MM.1S (cell line): ENCODE data around the gene TBC1D9B.

Experiments used
- DNase-seq: peaks from one replicate; pipeline ENCODE4 v3.0.0-alpha.2; 2015
- H2AFZ ChIP-seq: fragments of 300-600 bp; sonication (generic); 2 replicates; pipeline ENCODE4 v1.6.0; 2016; ENCODE audit warnings: antibody characterized with exemption, low read length
- H3F3A ChIP-seq: fragments of 300-600 bp; sonication (generic); 2 replicates; pipeline ENCODE4 v1.6.1; 2016; ENCODE audit warnings: mild to moderate bottlenecking, antibody characterized with exemption, low read length, moderate library complexity, mixed read lengths; ENCODE audit not compliant: insufficient read depth
- H3K27ac ChIP-seq: fragments of 300-600 bp; sonication (generic); 2 replicates; pipeline ENCODE4 v1.5.1; 2016; ENCODE audit warnings: mild to moderate bottlenecking, low read length
- H3K27me3 ChIP-seq: fragments of 300-600 bp; sonication (generic); replicated peaks from 2 replicates; pipeline ENCODE4 v1.6.0; 2016; ENCODE audit warnings: low read length; ENCODE audit not compliant: insufficient read depth
- H3K36me3 ChIP-seq: fragments of 300-600 bp; sonication (generic); replicated peaks from 2 replicates; pipeline ENCODE4 v1.6.1; 2016; ENCODE audit warnings: mild to moderate bottlenecking, low read length, mixed read lengths; ENCODE audit not compliant: insufficient read depth
- H3K4me1 ChIP-seq: fragments of 300-600 bp; sonication (generic); 2 replicates; pipeline ENCODE4 v1.6.1; 2016; ENCODE audit warnings: low read length, mixed read lengths
- H3K4me2 ChIP-seq: fragments of 300-600 bp; sonication (generic); 2 replicates; pipeline ENCODE4 v1.6.0; 2016; ENCODE audit warnings: low read depth, low read length
- H3K4me3 ChIP-seq: fragments of 300-600 bp; sonication (generic); 2 replicates; pipeline ENCODE4 v1.5.1; 2016; ENCODE audit warnings: low read length, mixed read lengths
- H3K79me2 ChIP-seq: fragments of 300-600 bp; sonication (generic); 2 replicates; pipeline ENCODE4 v1.6.1; 2016; ENCODE audit warnings: mixed run types, low read length, mixed read lengths
- H3K9ac ChIP-seq: fragments of 300-600 bp; sonication (generic); 2 replicates; pipeline ENCODE4 v1.6.1; 2016; ENCODE audit warnings: low read length, mixed read lengths
- H3K9me2 ChIP-seq: fragments of 300-600 bp; sonication (generic); replicated peaks from 2 replicates; pipeline ENCODE4 v1.6.1; 2016; ENCODE audit warnings: mild to moderate bottlenecking, low read length, mixed read lengths; ENCODE audit not compliant: insufficient read depth
- H3K9me3 ChIP-seq: fragments of 300-600 bp; sonication (generic); replicated peaks from 2 replicates; pipeline ENCODE4 v1.6.1; 2016; ENCODE audit warnings: mild to moderate bottlenecking, low read length, mixed read lengths; ENCODE audit not compliant: insufficient read depth
- H4K20me1 ChIP-seq: fragments of 300-600 bp; sonication (generic); 2 replicates; pipeline ENCODE4 v1.6.1; 2016; ENCODE audit warnings: mild to moderate bottlenecking, low read length, moderate library complexity, mixed read lengths; ENCODE audit not compliant: insufficient read depth
- EZH2 ChIP-seq: fragments of 300-600 bp; sonication (generic); optimal IDR thresholded peaks from 2 replicates; pipeline ENCODE3; 2017; ENCODE audit warnings: low read depth, mild to moderate bottlenecking, antibody characterized with exemption, low read length, mixed read lengths
- EZH2phosphoT487 ChIP-seq: fragments of 300-600 bp; sonication (generic); IDR thresholded peaks from 2 replicates; pipeline ENCODE4 v1.6.1; 2018; ENCODE audit warnings: antibody characterized with exemption, low read length
- TF ChIP-seq, protein P1 (sequence below): fragments of 300-600 bp; sonication (generic); IDR thresholded peaks from 2 replicates; pipeline ENCODE4 v1.5.1; 2016; ENCODE audit warnings: antibody characterized with exemption, low read length, mixed read lengths

Gene TBC1D9B

DNA sequence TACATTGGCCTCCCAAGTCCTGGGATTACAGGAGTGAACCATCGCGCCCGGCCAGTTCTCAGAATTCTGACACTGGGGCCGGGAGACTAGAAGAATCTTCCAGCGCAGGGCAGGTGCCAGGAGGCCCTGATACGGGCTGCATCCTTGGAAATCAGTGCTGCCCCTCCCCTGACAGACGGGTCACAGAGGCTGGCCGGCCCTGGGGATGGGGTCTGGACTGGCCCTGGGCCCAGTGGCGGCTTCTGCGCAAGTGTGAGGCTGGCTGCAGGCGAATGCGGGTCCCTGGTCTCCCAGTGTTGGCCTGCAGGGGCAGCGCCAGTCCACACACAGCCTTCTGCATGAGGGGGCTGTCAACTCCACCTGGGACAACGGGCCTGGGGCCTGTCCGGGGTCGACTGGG is 831 bp upstream of the TBC1D9B start:
- no peaks in the 10 kb centered on the region for H3K27me3 ChIP-seq
- H2AFZ ChIP-seq = no peak overlapping the region
- TF ChIP-seq, protein P1, sequence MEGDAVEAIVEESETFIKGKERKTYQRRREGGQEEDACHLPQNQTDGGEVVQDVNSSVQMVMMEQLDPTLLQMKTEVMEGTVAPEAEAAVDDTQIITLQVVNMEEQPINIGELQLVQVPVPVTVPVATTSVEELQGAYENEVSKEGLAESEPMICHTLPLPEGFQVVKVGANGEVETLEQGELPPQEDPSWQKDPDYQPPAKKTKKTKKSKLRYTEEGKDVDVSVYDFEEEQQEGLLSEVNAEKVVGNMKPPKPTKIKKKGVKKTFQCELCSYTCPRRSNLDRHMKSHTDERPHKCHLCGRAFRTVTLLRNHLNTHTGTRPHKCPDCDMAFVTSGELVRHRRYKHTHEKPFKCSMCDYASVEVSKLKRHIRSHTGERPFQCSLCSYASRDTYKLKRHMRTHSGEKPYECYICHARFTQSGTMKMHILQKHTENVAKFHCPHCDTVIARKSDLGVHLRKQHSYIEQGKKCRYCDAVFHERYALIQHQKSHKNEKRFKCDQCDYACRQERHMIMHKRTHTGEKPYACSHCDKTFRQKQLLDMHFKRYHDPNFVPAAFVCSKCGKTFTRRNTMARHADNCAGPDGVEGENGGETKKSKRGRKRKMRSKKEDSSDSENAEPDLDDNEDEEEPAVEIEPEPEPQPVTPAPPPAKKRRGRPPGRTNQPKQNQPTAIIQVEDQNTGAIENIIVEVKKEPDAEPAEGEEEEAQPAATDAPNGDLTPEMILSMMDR = 0 out of 2 replicates have a peak, but pooled peaks have one; percentile 13
- no peak for TF ChIP-seq EZH2phosphoT487
- H3K9me3 ChIP-seq = no peaks in the 10 kb centered on the region
- no peaks in the 10 kb centered on the region for H3F3A ChIP-seq
- no peak overlapping the region for H3K4me3 ChIP-seq
- no peak overlapping the region for H3K4me2 ChIP-seq
- no peak overlapping the region for H3K27ac ChIP-seq
- no peaks in the 10 kb centered on the region for H3K9me2 ChIP-seq
- no peaks in the 10 kb centered on the region; the same call in 1 of the 2 replicates for H3K36me3 ChIP-seq
- H3K9ac ChIP-seq = no peak overlapping the region
- DNase-seq = no peak
- H4K20me1 ChIP-seq = no peaks in the 10 kb centered on the region
- peaks cover 4% of the 10 kb centered on the region; the same call in 1 of the 2 replicates for H3K4me1 ChIP-seq
- H3K79me2 ChIP-seq = peaks cover 15% of the 10 kb centered on the region

DNA sequence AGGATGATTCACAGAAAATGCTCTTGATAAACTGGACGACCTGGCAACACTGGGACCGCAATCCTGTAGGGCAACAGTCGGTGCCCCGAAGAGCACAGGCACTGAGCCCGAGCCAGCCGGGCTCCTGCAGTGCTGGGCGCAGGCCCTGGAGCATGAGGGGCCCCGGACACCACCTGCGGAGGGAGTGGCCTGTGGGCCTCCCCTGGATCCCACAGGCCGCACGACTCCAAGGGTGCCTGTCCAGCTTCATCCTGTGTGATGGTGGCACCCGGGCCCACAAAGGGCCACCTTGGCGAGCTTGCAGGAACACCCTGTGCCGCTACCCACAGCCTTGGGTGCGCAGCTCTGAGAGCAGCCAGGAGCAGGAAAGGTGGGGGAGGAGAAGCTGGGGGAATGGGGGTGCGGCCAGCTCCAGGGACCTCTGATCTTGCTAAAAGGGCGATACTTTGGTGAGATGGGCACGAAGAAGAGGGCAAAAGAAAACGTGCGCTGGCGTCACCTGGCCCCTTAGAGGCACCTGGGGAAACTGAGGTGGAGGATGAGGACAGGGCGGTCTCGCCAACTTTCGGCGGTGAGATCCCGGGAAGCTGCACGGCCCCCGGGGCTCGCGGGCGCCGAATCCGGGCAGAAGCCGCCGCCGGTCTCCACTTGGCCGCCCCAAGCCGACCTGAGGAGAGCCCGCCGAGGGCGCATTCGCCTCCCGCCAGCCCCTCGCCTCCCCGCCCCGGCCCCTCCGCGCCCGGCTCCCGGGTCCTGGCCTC is 722 bp downstream of the TBC1D9B start:
- H3K4me1 ChIP-seq = peaks cover 4% of the 10 kb centered on the region; the same call in 1 of the 2 replicates
- H4K20me1 ChIP-seq = no peaks in the 10 kb centered on the region
- peak overlapping the region; percentile 52; the same call in 1 of the 2 replicates for H3K9ac ChIP-seq
- no peaks in the 10 kb centered on the region for H3K9me3 ChIP-seq
- no peak overlapping the region for H3K27ac ChIP-seq
- peak overlapping the region; percentile 22 for H2AFZ ChIP-seq
- no peaks in the 10 kb centered on the region; the same call in 1 of the 2 replicates for H3K36me3 ChIP-seq
- peak overlapping the region; percentile 64 for H3K4me3 ChIP-seq
- peak overlapping the region; percentile 92 for H3K4me2 ChIP-seq
- no peaks in the 10 kb centered on the region for H3F3A ChIP-seq
- peaks cover 15% of the 10 kb centered on the region for H3K79me2 ChIP-seq
- no peaks in the 10 kb centered on the region for H3K9me2 ChIP-seq
- TF ChIP-seq EZH2phosphoT487 (no peak), EZH2 (no peak)
- TF ChIP-seq, protein P1 = no peak
- no peaks in the 10 kb centered on the region for H3K27me3 ChIP-seq
- DNase-seq = peak; percentile 10

DNA sequence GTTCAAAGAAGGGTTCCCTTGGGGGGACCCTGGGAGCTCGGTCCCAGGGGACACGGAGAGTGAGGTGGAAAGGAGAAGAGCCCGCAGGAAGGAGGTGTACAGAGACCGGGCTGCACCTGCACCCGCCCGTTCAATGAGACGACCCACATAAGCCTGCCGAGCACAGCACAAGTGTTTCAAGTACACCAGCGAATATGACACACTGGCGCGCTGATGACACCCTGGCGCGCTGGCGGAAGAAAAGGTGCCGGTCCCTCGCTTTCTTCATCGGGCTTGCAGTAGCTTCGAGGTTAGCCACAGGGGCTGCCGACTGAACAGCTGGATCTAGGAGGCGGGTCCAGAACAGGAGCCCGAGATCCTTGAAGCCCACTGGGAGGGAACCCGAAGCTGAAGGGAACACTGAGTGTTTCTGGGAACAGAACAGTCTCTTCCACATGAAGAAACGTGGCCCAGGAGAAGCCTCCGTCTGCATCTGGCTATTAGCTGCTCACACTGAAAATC is 1.4 kb downstream of the TBC1D9B start:
- H3K36me3 ChIP-seq = no peaks in the 10 kb centered on the region; the same call in 1 of the 2 replicates
- H3F3A ChIP-seq = no peaks in the 10 kb centered on the region
- H3K9ac ChIP-seq = no peak overlapping the region
- H3K79me2 ChIP-seq = peaks cover 15% of the 10 kb centered on the region
- no peak for TF ChIP-seq EZH2phosphoT487
- TF ChIP-seq EZH2 = no peak
- TF ChIP-seq, protein P1 = no peak
- peak overlapping the region; percentile 92 for H3K4me2 ChIP-seq
- no peak overlapping the region for H2AFZ ChIP-seq
- peak overlapping the region; percentile 64; the same call in 1 of the 2 replicates for H3K4me3 ChIP-seq
- peaks cover 4% of the 10 kb centered on the region; the same call in 1 of the 2 replicates for H3K4me1 ChIP-seq
- no peaks in the 10 kb centered on the region for H4K20me1 ChIP-seq
- H3K27me3 ChIP-seq = no peaks in the 10 kb centered on the region
- no peak for DNase-seq
- no peaks in the 10 kb centered on the region for H3K9me3 ChIP-seq
- H3K27ac ChIP-seq = no peak overlapping the region
- no peaks in the 10 kb centered on the region for H3K9me2 ChIP-seq
